Activated CD8-positive, alpha-beta memory T cell treated with anti-CD3 and anti-CD28 coated beads for 48 hours (primary cell): ENCODE data around the gene OR5AC2.

Experiments
- DNase-seq, 3 experiments: peaks; one replicate each; pipeline ENCODE4 v3.0.0-alpha.2; 2020; ENCODE audit warnings: low read depth in 2 of 3, low spot score in 2 of 3

The OR5AC2 gene, protein sequence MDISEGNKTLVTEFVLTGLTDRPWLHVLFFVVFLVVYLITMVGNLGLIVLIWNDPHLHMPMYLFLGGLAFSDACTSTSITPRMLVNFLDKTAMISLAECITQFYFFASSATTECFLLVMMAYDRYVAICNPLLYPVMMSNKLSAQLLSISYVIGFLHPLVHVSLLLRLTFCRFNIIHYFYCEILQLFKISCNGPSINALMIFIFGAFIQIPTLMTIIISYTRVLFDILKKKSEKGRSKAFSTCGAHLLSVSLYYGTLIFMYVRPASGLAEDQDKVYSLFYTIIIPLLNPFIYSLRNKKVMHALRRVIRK

DNA sequence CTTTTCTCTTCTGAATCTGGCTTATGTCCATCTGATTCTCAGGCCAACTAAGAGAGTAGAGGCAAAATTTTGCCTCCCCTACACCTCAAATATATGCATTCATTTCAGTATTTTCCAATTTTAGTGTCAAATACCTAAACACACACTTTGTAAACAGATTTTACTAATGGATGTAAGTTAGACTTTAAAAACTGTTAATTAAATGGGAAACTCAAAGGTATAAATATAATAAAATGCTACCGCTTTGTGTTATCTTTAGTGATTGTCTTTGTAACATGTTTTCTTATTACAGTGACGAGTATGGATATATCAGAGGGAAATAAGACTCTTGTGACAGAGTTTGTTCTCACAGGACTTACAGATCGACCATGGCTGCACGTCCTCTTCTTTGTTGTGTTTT lies at the start of gene OR5AC2:
OR5AC2 (plus strand) TSS at position 301 of the 400 bp plus-strand sequence; CDS start at position 301, 0 bp downstream.
- no peak for DNase-seq

DNA sequence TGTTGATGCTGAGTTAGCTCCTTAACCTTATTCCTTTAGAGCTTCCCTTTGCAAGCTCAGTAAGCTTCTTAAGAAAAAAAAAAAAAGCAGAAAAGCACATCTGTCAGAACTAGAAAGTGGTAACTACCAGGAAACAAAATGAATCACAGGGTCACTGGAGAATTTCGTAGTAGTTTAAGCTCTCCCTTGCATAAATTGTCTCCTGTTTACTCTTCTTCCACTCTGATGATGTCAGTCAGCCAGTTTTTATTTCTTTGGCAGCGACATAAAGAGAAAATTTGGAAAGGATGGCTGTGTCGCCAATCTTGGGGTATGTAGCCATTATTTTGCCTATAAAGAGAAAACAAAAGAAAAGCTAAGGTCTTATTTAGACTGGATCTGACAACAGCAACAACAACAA lies 48.7 kb upstream of the OR5AC2 start:
- DNase-seq: no peak

DNA sequence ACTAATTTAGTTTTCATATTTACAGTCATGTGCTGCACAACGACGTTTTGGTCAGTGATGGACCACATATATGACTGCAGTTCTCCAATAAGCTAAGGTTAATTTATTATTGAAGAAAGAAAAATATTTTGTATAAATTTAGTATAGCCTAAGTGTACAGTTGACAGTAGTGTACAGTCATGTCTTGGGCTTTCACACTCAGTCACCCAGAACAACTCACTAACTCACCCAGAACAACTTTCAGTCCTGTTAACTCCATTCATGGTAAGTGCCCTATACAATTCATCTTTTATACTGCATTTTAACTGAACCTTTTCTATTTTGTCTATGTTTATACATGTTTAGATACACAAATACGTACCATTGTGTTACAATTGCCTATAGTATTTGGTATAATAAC lies 48.1 kb upstream of the OR5AC2 start:
- DNase-seq: no peak

DNA sequence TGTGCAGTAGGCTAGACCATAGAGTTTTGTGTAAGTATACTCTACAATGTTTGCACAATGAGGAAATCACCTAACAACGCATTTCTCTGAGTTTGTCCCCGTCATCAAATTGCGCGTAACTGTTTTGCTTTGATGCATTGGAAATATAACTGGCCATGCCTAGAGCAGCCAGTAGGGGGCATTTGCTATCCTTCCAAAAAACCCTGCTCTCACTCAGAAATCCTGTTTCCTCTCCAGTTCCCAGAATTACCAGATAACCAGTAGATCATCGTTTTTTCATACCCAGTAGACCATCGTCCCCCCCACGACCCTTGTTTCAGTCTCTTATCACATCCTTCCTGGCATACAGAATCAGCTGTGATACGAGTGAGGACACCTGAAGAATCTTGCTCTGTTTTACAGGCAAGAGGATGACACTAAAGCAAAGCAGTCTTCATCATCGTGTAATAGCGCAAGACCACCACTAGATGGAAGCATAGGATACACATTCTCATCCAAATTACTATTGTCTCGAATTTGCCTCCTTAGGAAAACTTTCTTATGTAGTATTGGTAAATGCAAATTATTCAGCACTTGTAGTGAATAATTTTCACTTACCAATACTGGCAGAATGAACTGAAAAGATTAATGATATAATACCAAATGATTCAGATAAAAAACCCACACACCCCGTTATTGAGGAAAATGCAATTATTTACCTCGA lies 47.5 kb upstream of the OR5AC2 start:
- peak; percentile 27 to 43 (median 30) for DNase-seq

DNA sequence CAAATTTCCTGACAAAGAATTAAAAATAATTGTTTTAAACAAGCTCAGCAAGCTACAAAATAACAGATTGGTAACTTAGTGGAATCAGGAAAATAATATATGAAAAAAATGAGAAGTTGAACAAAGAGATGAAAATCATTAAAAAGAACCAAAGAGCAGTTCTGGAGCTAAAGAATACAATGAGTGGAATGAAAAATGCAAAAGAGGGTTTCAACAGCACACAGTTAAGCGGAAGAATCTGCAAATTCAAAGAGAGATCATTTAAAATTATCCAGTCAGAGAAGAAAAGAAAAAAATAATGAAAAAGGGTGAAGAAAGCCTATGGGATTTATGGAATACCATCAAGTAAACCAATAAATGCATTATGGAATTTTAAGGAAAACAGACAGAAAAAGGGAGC lies 45.6 kb upstream of the OR5AC2 start:
- DNase-seq: no peak

DNA sequence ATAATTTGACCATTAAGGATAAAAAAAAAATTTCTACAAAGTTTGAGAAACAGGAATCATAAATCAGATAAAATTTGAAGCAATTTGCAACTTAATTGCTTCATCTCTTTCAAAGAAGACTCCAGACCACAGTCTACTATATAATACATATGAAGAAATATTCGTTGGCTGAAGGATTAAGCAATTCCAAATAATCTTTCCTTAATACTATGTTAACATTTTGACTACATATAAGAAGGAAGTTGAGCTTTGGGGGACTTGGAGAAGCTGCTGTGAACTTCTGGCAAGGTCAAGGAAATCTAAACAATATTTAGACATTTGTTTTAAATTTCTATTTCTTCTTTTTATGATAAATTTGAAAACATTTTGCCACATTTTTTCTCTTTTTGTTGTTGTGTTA lies 38.4 kb upstream of the OR5AC2 start:
- DNase-seq: no peak

DNA sequence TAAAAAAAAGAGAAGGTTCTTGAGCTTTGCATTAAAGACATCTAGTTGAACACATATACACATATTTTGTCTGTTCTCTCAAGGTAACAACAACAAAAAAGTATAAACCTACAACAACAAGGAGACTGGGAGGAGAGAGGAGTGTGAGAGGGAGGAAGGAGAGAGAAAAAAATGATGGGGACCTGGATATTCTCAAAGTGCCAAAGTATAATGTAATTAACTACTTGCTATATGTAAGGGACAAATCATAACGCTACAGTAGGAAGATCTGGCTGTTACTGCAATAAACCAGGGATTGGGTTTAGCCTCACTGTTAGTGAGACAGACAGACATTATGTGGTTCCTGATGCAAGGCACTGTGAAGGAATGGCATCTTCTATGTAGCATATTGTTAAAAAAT lies 37.7 kb upstream of the OR5AC2 start:
- DNase-seq: no peak

DNA sequence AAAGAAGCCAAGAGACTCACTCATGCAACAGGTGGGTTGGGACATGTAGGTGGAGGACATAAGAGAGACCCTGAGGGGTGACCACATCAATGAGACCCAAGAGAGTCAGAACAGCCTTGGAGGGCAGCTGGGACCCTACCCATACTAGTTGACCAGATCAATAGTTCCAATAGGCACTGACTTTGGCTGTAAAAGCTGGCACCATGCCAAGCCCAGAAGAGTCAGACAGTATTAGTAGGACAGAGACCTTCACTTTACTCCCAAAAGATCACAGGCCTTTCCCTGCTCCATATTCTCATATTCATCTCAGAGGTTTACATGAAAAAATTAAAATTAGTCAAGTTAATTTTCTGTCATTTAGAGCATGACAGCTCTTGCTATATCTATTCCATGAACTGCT lies 30.9 kb upstream of the OR5AC2 start:
- no peak for DNase-seq

DNA sequence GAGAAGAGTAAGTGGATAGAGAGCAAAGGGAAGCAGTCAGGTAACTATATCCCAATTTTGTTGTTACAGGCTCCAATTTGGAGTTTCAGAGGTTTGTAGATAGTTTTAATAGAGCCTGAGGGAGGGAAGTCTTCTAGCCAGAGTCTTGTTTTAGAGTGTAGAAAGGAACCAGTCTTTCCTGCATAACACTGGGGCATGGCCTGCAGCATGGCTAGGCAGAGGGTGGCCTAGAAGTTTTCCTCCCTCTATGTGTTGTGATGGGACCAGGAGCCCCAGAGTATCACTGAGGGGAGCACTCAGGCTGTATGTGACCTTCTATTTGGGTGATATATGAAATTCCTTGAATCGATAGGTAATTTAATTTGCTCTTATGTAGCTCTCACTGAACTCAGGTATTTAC lies 29.3 kb upstream of the OR5AC2 start:
- no peak for DNase-seq

DNA sequence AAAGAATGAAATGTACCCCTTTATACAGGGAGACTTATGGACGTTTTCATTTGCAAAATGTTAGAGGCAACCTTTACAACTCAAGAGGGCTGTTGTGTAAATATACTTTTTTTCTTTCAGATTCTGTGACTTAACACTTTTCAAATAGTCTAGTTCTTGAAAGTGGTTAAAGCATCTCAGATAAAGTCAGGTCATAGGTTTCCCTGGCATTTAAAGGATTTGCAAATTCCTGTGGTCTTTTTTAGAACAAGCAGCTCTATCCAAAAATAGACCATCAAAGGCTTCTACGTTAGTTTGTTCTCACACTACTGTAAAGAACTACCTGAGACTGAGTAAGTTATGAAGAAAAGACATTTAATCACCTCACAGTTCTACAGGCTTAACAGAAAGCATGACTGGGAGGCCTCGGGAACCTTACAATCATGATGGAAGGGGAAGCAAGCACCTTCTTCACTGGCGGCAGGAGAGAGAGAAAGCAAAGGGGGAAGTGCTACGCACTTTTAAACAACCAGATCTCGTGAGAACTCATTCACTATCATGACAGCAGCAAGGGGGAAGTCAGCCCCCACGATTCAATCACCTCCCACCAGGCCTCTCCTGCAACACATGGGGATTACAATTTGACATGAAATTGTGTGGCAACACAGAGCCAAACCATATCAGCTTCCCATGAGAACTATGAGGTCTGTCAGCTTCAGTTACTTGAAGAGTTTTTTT lies 28.6 kb upstream of the OR5AC2 start:
- no peak for DNase-seq

DNA sequence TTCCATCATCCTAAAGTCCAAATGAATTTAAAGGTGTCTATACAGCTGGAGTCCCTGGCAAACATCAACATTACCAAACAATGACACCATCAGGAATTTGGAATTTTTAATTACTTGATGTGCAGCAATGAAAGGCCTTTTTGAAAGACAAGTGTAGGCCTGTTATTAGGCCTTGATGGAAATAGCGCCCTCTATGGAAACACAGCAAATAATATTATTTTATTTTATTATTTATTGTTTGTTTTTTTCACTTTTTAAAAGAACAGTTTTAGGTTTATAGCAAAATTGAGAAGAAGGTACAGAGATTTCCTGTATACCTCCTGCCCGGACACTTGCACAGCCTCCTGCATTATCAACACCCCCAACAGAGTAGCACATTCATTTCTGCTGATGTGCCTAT lies 18.1 kb upstream of the OR5AC2 start:
- no peak for DNase-seq

DNA sequence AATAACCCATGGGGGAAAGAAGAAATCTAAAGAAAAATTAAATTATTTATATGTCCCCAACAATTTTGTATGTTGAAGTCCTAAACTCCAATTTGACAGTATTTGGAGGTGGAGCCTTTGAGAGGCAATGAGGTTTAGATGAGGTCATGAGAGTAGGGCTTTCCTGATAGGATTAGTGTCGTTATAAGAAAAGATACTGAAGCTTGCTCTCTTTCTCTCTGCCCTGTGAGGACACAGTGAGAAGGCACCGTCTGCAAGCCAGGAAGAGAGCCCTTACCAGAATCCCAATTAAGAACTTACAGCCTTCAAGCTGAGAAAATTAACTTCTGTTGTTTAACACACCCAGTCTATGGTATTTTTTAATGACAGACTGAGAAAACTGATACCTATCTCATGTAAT lies 16.1 kb upstream of the OR5AC2 start:
- no peak for DNase-seq

DNA sequence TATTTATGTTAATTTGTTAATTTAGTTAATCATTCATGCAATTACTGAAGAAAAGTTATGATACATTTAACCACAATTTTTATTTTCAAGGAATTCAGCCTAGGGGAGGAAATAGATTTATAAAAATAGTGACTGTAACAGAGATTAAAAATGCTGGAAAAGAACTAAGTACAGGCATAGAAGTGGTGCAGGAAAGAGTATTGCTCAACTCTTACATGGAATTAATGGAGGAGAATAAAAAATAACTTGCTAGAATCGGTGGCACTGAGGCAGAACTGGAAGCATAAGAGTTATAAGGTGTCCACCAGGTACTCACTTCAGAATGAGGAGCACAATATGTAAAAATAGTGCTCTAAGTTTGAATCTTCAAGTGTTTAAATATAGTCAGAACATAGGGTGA lies 13.5 kb upstream of the OR5AC2 start:
- DNase-seq: no peak

DNA sequence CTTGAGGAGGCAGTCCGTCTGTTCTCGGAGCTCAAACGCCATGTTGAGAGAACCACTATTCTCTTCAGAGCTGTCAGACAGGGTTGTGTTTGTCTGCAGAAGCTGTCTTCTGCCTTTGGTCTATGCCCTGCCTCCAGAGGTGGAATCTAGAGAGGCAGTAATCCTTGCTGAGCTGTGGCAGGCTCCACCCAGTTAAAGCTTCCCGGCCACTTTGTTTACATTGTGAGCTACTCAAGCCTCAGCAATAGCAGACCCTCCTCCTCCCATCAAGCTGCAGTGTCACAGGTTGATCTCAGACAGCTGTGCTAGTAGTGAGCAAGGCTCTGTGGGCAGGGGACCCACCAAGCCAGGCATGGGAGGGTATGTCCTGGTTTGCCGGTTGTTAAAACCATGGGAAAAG lies 8.9 kb downstream of the OR5AC2 start:
- no peak for DNase-seq

DNA sequence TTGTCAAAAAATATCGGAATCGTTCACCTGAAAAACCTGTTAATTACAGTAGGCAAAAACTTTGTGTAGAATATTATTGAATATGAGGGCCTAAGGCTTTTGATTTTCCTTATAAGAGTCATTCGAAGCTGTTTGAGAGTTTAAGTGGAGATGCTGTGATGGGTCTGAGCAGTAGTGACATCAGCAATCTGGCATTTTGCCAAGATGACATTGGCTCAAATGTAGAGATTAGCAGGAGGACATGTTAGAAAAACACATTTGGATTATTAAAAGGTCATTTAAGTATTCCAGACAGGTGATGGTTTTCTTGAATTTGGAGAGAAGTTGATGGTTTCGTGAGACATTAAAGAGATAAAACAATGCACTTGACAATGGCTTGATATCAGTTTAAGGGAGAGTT lies 12.9 kb downstream of the OR5AC2 start:
- no peak for DNase-seq

DNA sequence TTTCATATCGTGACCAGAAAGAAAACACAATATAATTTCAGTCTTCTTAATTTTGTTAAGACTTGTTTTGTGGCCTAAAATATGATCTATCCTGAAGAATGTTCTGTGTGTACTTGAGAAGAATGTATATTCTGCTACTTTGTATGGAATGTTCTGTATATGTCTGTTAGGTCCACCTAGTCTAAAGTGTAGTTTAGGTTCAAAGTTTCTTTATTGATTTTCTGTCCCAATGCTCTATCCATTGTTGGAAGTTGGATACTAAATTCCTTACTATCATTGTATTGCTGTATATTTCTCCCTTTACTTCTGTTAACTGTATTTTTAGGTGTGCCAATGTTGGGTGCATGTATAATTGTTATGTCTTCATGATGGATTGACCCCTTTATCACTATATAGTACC lies 21.2 kb downstream of the OR5AC2 start:
- no peak for DNase-seq

DNA sequence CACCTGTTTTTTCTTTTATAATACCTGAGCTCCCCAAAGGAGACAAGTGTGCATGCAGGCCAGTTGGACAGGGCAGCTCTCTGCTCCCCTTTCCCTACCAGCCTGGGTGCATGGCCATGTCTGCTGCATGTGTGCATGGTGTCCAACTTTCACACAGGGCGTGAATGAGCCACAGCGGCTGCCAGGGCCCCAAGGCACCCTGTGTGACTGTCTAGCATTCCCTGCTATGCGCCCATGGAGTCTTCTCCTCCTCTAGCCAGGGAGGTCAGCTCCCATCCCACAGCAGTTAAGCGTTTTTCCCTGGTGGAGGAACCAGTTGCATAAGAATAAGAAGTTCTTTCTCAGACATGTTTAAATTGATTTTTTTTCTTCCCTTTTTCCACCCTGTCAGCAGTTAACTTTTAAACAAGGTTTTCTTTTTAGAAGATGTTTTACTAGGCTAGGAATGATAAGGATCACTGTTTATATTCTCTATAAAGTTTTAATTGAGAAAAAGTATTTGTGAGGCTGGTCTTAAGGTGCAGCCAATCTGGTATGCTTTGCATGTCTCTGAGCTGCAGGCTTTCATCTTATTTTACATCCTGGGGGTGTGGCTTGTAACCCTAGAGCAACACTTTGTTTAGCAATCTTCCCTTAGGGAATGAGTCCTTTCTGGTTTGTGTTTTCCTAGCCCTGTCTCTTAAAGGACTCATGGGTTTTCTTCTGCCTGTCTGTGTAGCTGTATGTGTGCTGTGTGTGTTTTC lies 23.0 kb downstream of the OR5AC2 start:
- DNase-seq: no peak

DNA sequence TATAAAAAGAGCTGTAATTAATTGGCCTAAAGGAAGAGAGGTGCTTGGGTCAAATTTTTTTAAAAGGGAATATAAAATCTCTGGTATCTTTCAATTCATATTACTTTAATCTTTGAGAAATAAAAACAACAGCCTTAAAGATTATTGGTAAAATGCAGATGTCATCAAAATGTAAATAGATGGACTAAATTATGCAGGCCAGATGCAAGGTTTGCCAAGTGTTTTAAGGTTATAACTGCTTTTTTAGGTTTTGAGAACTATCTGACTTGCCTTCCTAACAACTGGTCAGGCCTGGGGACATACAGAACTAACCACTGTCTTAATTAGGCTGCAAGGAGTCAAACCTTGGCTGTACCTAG lies 23.6 kb downstream of the OR5AC2 start:
- DNase-seq: no peak

DNA sequence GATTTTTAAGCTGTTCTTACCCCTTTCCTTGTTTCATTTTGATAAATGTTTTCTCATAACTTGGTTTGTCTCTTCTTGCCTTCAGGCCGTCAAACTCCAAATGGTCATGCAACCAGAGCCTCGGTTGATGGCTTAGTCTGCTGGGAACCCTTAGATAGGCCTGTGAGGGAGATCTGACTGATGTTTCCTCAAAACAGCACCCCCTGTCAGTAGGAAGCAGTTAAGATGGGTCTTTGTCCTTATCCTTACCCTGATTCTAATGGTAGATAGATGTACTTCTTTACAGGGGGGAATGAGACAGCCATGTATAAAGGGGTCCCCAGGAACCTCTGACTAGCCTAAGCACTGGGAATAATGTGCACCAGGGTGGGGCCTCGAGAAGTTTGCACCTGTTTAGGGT lies 27.3 kb downstream of the OR5AC2 start:
- DNase-seq: no peak

DNA sequence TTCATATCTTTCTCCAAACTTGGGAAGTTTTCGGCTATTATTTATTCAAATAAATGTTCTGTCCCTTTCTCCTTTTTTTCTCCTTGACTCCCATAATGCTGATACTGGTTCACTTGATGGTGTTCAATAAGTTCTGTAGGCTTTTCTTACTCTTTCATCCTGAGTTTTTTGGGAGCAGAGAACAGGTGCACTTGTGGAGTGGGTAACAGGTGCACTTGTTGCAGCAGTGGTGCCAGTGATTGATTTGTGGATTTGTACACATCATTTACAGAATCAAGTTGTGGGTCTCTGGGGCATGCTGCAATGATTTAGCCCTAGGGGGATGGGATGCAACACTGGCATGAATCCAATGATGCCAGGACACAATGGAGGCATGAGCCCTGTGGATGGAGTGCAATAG lies 28.7 kb downstream of the OR5AC2 start:
- no peak for DNase-seq

DNA sequence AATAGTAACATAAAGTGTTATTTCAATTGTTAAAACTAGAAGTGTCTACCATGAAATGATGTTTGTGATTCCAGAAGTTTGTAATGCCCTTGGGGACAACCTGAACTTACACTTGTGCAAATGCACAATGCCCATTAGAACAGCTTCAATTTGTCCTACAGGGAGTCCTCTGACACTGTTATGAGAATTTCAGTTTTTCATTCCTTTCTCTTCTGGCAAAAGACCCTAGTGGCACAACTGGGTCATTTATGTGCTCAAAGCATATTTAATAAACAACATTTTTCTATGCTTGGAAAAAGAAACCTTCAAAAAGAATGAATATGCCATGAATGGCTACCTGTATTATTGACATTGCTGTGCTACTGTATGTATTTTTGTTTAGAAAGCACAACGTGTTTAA lies 43.4 kb downstream of the OR5AC2 start, which contains the start of gene OR5H1:
OR5H1 (plus strand) TSS at position 301 of the 400 bp plus-strand sequence. CDS start 1,977 bp downstream, outside the sequence.
- no peak for DNase-seq

DNA sequence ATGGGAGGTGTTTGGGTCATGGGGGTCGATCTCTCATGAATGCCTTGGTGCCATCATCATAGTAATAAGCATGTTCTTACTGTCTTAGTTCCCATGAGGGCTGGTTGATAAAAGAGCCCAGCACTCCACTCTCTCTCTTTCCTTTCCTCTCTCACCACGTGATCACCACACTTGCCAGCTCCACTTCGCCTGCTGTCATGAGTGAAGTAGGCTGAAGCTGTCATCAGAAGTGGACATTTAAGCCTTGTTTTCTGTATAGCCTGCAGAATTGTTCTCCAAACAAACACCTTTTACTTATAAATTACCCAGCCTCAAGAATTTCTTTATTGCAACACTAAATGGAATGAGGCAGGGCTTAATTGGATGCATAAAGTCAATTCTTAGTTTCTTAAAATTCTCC lies 49.7 kb downstream of the OR5AC2 start:
- DNase-seq: no peak
